Stimulated activated CD8-positive, alpha-beta memory T cell treated with anti-CD3 and anti-CD28 coated beads, Interleukin-7, amount 100 ng/mL, for 48 hours (primary cell): ENCODE measurements around the gene TBX10.
"Not testable (repeated sequence)": the region's sequence is repeated elsewhere in the genome, so short reads cannot be mapped to it uniquely, and the experiment has no call there.

Experiments used
- DNase-seq, 2 donors: peaks; one replicate each; pipeline ENCODE4 v3.0.0-alpha.2; 2020; ENCODE audit warnings: low read depth in 1 of 2; ENCODE audit errors: extremely low read depth in 1 of 2

The TBX10 gene

GRCh38 chr11:67632175-67632981, 7.2 kb downstream of the TBX10 start:
- no peak for DNase-seq

- no peak for DNase-seq
Observed at GRCh38 chr11:67631853-67632174, 7.7 kb downstream of the TBX10 start.

- DNase-seq, result no peak
Observed at GRCh38 chr11:67631411-67631810, 8.2 kb downstream of the TBX10 start.

GRCh38 chr11:67630943-67631331, 8.6 kb downstream of the TBX10 start:
- DNase-seq, result no peak

- DNase-seq, result peak; percentile 93 to 97
Observed at GRCh38 chr11:67630228-67630942, 9.2 kb downstream of the TBX10 start.

- DNase-seq, result peak; percentile 73 to 77
Observed at GRCh38 chr11:67629386-67630227, 10.0 kb downstream of the TBX10 start, which contains the start of gene NUDT8. NUDT8 (minus strand) TSS chr11:67629937; CDS start chr11:67629911, 26 bp downstream.

GRCh38 chr11:67628710-67629385, 10.7 kb downstream of the TBX10 start:
- no peak for DNase-seq

- no peak for DNase-seq
Observed at GRCh38 chr11:67627812-67628624, 11.5 kb downstream of the TBX10 start.

GRCh38 chr11:67627441-67627811, 12.1 kb downstream of the TBX10 start:
- no peak for DNase-seq

- DNase-seq, result no peak
Observed at GRCh38 chr11:67626970-67627369, 12.6 kb downstream of the TBX10 start.

GRCh38 chr11:67626131-67626833, 13.3 kb downstream of the TBX10 start:
- not testable (repeated sequence) for DNase-seq

GRCh38 chr11:67623795-67624194, 15.8 kb downstream of the TBX10 start:
- DNase-seq, result not testable (repeated sequence)

GRCh38 chr11:67622905-67623304, 16.7 kb downstream of the TBX10 start:
- not testable (repeated sequence) for DNase-seq

- DNase-seq, result not testable (repeated sequence)
Observed at GRCh38 chr11:67621928-67622327, 17.6 kb downstream of the TBX10 start.

- DNase-seq, result not testable (repeated sequence)
Observed at GRCh38 chr11:67620621-67621020, 18.9 kb downstream of the TBX10 start.

- not testable (repeated sequence) for DNase-seq
Observed at GRCh38 chr11:67619683-67620618, 19.6 kb downstream of the TBX10 start.

- not testable (repeated sequence) for DNase-seq
Observed at GRCh38 chr11:67618901-67619659, 20.5 kb downstream of the TBX10 start.
